Measurements from ENCODE around the gene NCAPG2.
"Not testable (repeated sequence)": the region's sequence is repeated elsewhere in the genome, so short reads cannot be mapped to it uniquely, and the experiment has no call there.

NCAPG2 gene

GRCh38 chr7:158716802-158717201 is 12.2 kb upstream of the NCAPG2 start:
- H3K4me3 ChIP-seq (ENCODE audit: control insufficient read depth, low read depth, low read length) = no peak overlapping the region
- DNase-seq (ENCODE audit: low read depth) = no peak
- TF ChIP-seq CTCF (IDR thresholded peaks at IDR 0.05; ENCODE audit: control insufficient read depth, insufficient read depth, low read depth, low read length, missing control alignments) = no peak

- TF ChIP-seq CTCF (IDR thresholded peaks at IDR 0.05; ENCODE audit: control insufficient read depth, insufficient read depth, low read depth, low read length, missing control alignments) = no peak
- DNase-seq (ENCODE audit: low read depth) = peak; percentile 77
- no peak overlapping the region for H3K4me3 ChIP-seq (ENCODE audit: control insufficient read depth, low read depth, low read length)
Measured at GRCh38 chr7:158710651-158711102, 6.1 kb upstream of the NCAPG2 start.

GRCh38 chr7:158707610-158708009 is 3.0 kb upstream of the NCAPG2 start:
- TF ChIP-seq CTCF (IDR thresholded peaks at IDR 0.05; ENCODE audit: control insufficient read depth, insufficient read depth, low read depth, low read length, missing control alignments) = no peak
- DNase-seq (ENCODE audit: low read depth) = no peak
- no peak overlapping the region for H3K4me3 ChIP-seq (ENCODE audit: control insufficient read depth, low read depth, low read length)

- no peak for TF ChIP-seq CTCF (IDR thresholded peaks at IDR 0.05; ENCODE audit: control insufficient read depth, insufficient read depth, low read depth, low read length, missing control alignments)
- H3K4me3 ChIP-seq (ENCODE audit: control insufficient read depth, low read depth, low read length) = no peak overlapping the region
- DNase-seq (ENCODE audit: low read depth) = no peak
Measured at GRCh38 chr7:158706710-158707590, 2.3 kb upstream of the NCAPG2 start.

GRCh38 chr7:158706273-158706704 is 1.7 kb upstream of the NCAPG2 start:
- no peak for TF ChIP-seq CTCF (IDR thresholded peaks at IDR 0.05; ENCODE audit: control insufficient read depth, insufficient read depth, low read depth, low read length, missing control alignments)
- H3K4me3 ChIP-seq (ENCODE audit: control insufficient read depth, low read depth, low read length) = no peak overlapping the region
- DNase-seq (ENCODE audit: low read depth) = no peak

GRCh38 chr7:158705234-158705850 is 738 bp upstream of the NCAPG2 start:
- DNase-seq (ENCODE audit: low read depth) = no peak
- peak overlapping the region; percentile 91 for H3K4me3 ChIP-seq (ENCODE audit: control insufficient read depth, low read depth, low read length)
- no peak for TF ChIP-seq CTCF (IDR thresholded peaks at IDR 0.05; ENCODE audit: control insufficient read depth, insufficient read depth, low read depth, low read length, missing control alignments)

- H3K4me3 ChIP-seq (ENCODE audit: control insufficient read depth, low read depth, low read length) = peak overlapping the region; percentile 97
- not testable (repeated sequence) for DNase-seq (ENCODE audit: low read depth)
Measured at GRCh38 chr7:158703679-158704523, 703 bp downstream of the NCAPG2 start.
